Keratinocyte (primary cell): ENCODE measurements around the gene BABAM2. TPM values are rescaled to one million over a fixed set of nuclear protein-coding genes. Genes with fewer than 3 reads are reported as not detected.

ENCODE experiments used
- DNase-seq: peaks from one replicate; pipeline ENCODE4 v3.0.0-alpha.2; 2011; ENCODE audit warnings: low read depth, missing footprints, low spot score
- FAIRE-seq: peaks from 2 replicates; lab custom pipeline; 2011; peaks lifted over from hg19 to GRCh38; lab: Jason Lieb, UNC
- H2AFZ ChIP-seq: 2 replicates; pipeline ENCODE4 v1.6.0; 2012; ENCODE audit warnings: low read length, control low read depth, inconsistent platforms; ENCODE audit not compliant: control insufficient read depth
- H3K27ac ChIP-seq: 2 replicates; pipeline ENCODE4 v1.5.1; 2011; ENCODE audit warnings: low read length; ENCODE audit not compliant: control insufficient read depth, insufficient read depth
- H3K27me3 ChIP-seq: 3 replicates; pipeline ENCODE4 v1.6.0; 2011; ENCODE audit warnings: low read length; ENCODE audit not compliant: control insufficient read depth, insufficient read depth; ENCODE audit errors: extremely low read depth
- H3K36me3 ChIP-seq, 2 experiments: 2 replicates in 1 of 2; 3 replicates in 1 of 2; pipeline ENCODE4 v1.5.1; 2011; ENCODE audit warnings: low read length in 2 of 2, mild to moderate bottlenecking in 1 of 2; ENCODE audit not compliant: control insufficient read depth in 2 of 2, insufficient read depth in 2 of 2; ENCODE audit errors: extremely low read depth in 1 of 2
- H3K4me1 ChIP-seq: 3 replicates; pipeline ENCODE4 v1.5.1; 2011; ENCODE audit warnings: low read length; ENCODE audit not compliant: control insufficient read depth, insufficient read depth; ENCODE audit errors: extremely low read depth
- H3K4me2 ChIP-seq: 3 replicates; pipeline ENCODE4 v1.6.0; 2011; ENCODE audit warnings: low read depth, low read length; ENCODE audit not compliant: control insufficient read depth, insufficient read depth; ENCODE audit errors: extremely low read depth
- H3K4me3 ChIP-seq, 3 experiments: fragments of 200-600 bp in 1 of 3; sonication (generic) in 1 of 3; 2 replicates in 2 of 3; 3 replicates in 1 of 3; pipeline ENCODE4 v1.5.1; 2011 to 2016; ENCODE audit warnings: low read length in 3 of 3, mild to moderate bottlenecking in 3 of 3, control low read depth in 2 of 3, inconsistent platforms in 1 of 3, low read depth in 1 of 3, mixed read lengths in 1 of 3, mixed run types in 1 of 3, moderate library complexity in 1 of 3; ENCODE audit not compliant: control insufficient read depth in 2 of 3, insufficient read depth in 2 of 3; ENCODE audit errors: extremely low read depth in 1 of 3
- H3K79me2 ChIP-seq: 2 replicates; pipeline ENCODE4 v1.6.0; 2012; ENCODE audit warnings: low read length; ENCODE audit not compliant: control insufficient read depth, insufficient read depth
- H3K9ac ChIP-seq: 3 replicates; pipeline ENCODE4 v1.6.0; 2011; ENCODE audit warnings: low read length; ENCODE audit not compliant: control insufficient read depth, insufficient read depth; ENCODE audit errors: extremely low read depth
- H3K9me1 ChIP-seq: 3 replicates; pipeline ENCODE4 v1.6.0; 2011; ENCODE audit warnings: low read length; ENCODE audit not compliant: control insufficient read depth, insufficient read depth; ENCODE audit errors: extremely low read depth
- H3K9me3 ChIP-seq: 2 replicates; pipeline ENCODE4 v1.5.1; 2012; ENCODE audit warnings: low read depth, low read length; ENCODE audit not compliant: control insufficient read depth
- H4K20me1 ChIP-seq: 3 replicates; pipeline ENCODE4 v1.6.0; 2011; ENCODE audit warnings: low read length; ENCODE audit not compliant: control insufficient read depth, insufficient read depth; ENCODE audit errors: extremely low read depth
- EZH2 ChIP-seq: IDR thresholded peaks from one replicate; pipeline ENCODE4 v1.6.1; 2012; ENCODE audit warnings: inconsistent platforms, mild to moderate bottlenecking, low read length, moderate library complexity
- dilution Hi-C: fragments of 300-500 bp; cut with MboI; formaldehyde crosslinking; loops from one replicate; pipeline ENCODE4 v1.7.0; 2020; ENCODE audit warnings: low sequenced_read_pairs; ENCODE audit not compliant: extremely low pct_ligation_motif_present
- polyA plus RNA-seq, 5 experiments: library from polyadenylated mRNA; depleted of rRNA in 3 of 5; stranded (reverse) in 3 of 5; stranded (forward) in 1 of 5; unstranded in 1 of 5; fragments of >200 nt; gene quantifications; 1 replicate in 1 of 5; 2 replicates in 3 of 5; 3 replicates in 1 of 5; pipeline versions ENCODE4 v1.2.1 to v1.2.3, GENCODE V29; 2011 to 2012; ENCODE audit warnings: missing spikeins in 2 of 5, low read depth in 1 of 5, low replicate concordance in 1 of 5
- TF ChIP-seq, protein P1 (sequence below), 3 experiments: IDR thresholded peaks in 1 of 3; conservative IDR thresholded peaks in 1 of 3; optimal IDR thresholded peaks in 1 of 3; 2 replicates in 2 of 3; 3 replicates in 1 of 3; pipeline versions ENCODE3 to v1.5.1; 2011; ENCODE audit warnings: low read length in 3 of 3, mild to moderate bottlenecking in 3 of 3, moderate library complexity in 2 of 3, control low read depth in 1 of 3, inconsistent platforms in 1 of 3; ENCODE audit not compliant: insufficient read depth in 2 of 3; ENCODE audit errors: extremely low read depth in 1 of 3

Gene BABAM2
- polyA plus RNA-seq, 1 donor (not counting 4 experiments of a cell fraction or from before 2014, with no cell fraction given): 29.8 TPM

GRCh38 chr2:28377195-28377816 lies 486.8 kb downstream of the BABAM2 start:
- no peaks in the 10 kb centered on the region for H3K9me3 ChIP-seq
- H3K4me1 ChIP-seq: peaks cover 27% of the 10 kb centered on the region
- H3K79me2 ChIP-seq: no peaks in the 10 kb centered on the region
- H3K4me3 ChIP-seq: peak overlapping the region; percentile 2 to 66 (median 51)
- DNase-seq (no peak), FAIRE-seq (peak; percentile 51)
- no peaks in the 10 kb centered on the region for H3K9me1 ChIP-seq
- no peaks in the 10 kb centered on the region for H3K27me3 ChIP-seq
- dilution Hi-C loops: no loop called here
- peak overlapping the region; percentile 77 for H3K9ac ChIP-seq
- no peaks in the 10 kb centered on the region for H3K36me3 ChIP-seq
- peak overlapping the region; percentile 93 for H3K27ac ChIP-seq
- peak overlapping the region; percentile 94 for H3K4me2 ChIP-seq
- no peak for TF ChIP-seq EZH2
- TF ChIP-seq, protein P1, sequence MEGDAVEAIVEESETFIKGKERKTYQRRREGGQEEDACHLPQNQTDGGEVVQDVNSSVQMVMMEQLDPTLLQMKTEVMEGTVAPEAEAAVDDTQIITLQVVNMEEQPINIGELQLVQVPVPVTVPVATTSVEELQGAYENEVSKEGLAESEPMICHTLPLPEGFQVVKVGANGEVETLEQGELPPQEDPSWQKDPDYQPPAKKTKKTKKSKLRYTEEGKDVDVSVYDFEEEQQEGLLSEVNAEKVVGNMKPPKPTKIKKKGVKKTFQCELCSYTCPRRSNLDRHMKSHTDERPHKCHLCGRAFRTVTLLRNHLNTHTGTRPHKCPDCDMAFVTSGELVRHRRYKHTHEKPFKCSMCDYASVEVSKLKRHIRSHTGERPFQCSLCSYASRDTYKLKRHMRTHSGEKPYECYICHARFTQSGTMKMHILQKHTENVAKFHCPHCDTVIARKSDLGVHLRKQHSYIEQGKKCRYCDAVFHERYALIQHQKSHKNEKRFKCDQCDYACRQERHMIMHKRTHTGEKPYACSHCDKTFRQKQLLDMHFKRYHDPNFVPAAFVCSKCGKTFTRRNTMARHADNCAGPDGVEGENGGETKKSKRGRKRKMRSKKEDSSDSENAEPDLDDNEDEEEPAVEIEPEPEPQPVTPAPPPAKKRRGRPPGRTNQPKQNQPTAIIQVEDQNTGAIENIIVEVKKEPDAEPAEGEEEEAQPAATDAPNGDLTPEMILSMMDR (optimal IDR thresholded peaks at IDR 0.05 in 1 of 3, IDR thresholded peaks at IDR 0.05 in 1 of 3, conservative IDR thresholded peaks at IDR 0.05 in 1 of 3; ENCODE audit: extremely low read depth in 1 of 3, insufficient read depth in 2 of 3, low read length in 3 of 3): no peak
- H2AFZ ChIP-seq: peak overlapping the region; percentile 54
- H4K20me1 ChIP-seq: no peaks in the 10 kb centered on the region

- H4K20me1 ChIP-seq: no peaks in the 10 kb centered on the region
- peaks cover 27% of the 10 kb centered on the region for H3K4me1 ChIP-seq
- H3K9ac ChIP-seq: peak overlapping the region; percentile 77
- dilution Hi-C loops: no loop called here
- H3K4me2 ChIP-seq: peak overlapping the region; percentile 94
- no peaks in the 10 kb centered on the region for H3K9me3 ChIP-seq
- TF ChIP-seq EZH2: no peak
- TF ChIP-seq, protein P1 (optimal IDR thresholded peaks at IDR 0.05 in 1 of 3, IDR thresholded peaks at IDR 0.05 in 1 of 3, conservative IDR thresholded peaks at IDR 0.05 in 1 of 3; ENCODE audit: extremely low read depth in 1 of 3, insufficient read depth in 2 of 3, low read length in 3 of 3): no peak
- no peaks in the 10 kb centered on the region for H3K27me3 ChIP-seq
- peak overlapping the region; percentile 93 for H3K27ac ChIP-seq
- peak overlapping the region; percentile 54 for H2AFZ ChIP-seq
- no peaks in the 10 kb centered on the region for H3K79me2 ChIP-seq
- FAIRE-seq (peak; percentile 96), DNase-seq (peak; percentile 73)
- no peaks in the 10 kb centered on the region for H3K36me3 ChIP-seq
- H3K4me3 ChIP-seq: peak overlapping the region; percentile 2 to 66 (median 51)
- no peaks in the 10 kb centered on the region for H3K9me1 ChIP-seq
These were observed 487.6 kb downstream of the BABAM2 start for GRCh38 chr2:28377984-28378678.
